GM10266 (cell line): Measurements from ENCODE around the gene MYCBPAP.

Source experiments
- DNase-seq: peaks from one replicate; pipeline ENCODE4 v3.0.0; 2012; ENCODE audit errors: extremely low spot score
- CTCF ChIP-seq: IDR thresholded peaks from 2 replicates; pipeline ENCODE4 v1.5.1; 2012; ENCODE audit warnings: mild to moderate bottlenecking, low read depth; ENCODE audit not compliant: control insufficient read depth, insufficient read depth; ENCODE audit errors: missing control alignments

MYCBPAP gene

GRCh38 chr17:50514388-50514787 lies 6.1 kb downstream of the MYCBPAP start:
- no peak for DNase-seq
- no peak for TF ChIP-seq CTCF

- TF ChIP-seq CTCF = no peak
- DNase-seq = no peak
These were observed 6.9 kb downstream of the MYCBPAP start for GRCh38 chr17:50514936-50515702.

- DNase-seq = no peak
- TF ChIP-seq CTCF = no peak
These were observed 8.8 kb downstream of the MYCBPAP start for GRCh38 chr17:50517011-50517410.

- TF ChIP-seq CTCF = no peak
- no peak for DNase-seq
These were observed 9.5 kb downstream of the MYCBPAP start for GRCh38 chr17:50517504-50518383.

DNA sequence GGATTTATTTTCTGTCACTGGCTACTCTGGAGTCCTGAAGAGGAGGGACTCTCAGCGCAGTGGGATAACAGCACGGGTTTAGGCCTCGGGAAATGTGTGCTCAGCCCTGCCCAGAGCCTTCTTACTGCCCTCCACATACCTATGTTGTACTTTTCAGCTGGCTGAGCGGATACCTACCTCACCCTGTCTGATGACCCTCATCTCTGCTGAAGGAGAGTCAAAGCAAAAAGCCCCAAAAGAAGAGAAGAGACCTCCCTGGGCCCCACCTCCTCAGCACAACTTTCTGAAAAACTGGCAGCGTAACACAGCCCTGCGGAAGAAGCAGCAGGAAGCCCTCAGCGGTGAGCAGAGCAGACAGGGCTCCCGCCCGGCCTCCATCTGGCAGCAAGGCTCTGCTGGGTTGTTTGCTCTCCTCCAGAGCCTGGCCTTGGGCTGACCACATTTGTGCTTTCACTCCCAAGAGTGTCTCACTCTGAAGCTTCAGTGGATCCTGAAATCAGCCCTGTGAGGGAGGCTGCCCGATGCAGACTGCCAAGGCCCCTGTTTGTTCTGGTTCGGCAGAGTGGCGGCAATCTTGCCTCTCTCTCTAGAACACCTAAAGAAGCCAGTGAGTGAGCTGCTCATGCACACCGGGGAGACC lies 10.3 kb downstream of the MYCBPAP start:
- TF ChIP-seq CTCF = no peak
- DNase-seq = no peak

DNA sequence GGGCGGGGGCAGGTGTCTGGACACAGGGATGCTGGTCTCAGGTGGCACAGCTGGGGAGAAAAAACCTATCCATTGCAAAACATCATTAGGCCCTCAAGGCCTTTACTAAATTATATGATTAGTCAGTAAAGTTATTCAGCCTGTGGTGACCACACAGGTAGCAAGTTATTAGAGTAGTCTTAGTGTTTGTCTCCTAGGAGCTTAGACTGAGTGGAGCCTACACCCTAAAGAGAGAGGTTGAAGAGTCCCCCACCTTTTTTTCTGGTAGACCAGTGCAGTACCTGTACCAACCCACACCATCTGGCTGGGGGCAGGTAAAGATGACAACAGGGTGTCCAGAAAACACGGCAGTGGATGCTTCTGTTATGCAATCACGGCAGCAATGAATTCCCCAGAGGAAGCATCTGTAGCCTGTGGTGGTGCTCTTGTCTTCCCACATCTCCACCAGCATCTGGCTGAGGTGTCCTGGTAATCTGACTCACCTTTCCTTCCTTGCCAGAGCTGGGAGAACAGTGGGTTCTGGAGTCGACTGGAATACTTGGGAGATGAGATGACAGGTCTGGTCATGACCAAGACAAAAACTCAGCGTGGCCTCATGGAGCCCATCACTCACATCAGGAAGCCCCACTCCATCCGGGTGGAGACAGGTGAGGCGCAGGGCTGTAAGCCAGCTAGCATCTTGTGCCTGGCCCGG lies 11.0 kb downstream of the MYCBPAP start:
- no peak for DNase-seq
- TF ChIP-seq CTCF = no peak
